HG03558 (cell line): ENCODE data around the gene KHNYN.
"Not testable (repeated sequence)": the region's sequence is repeated elsewhere in the genome, so short reads cannot be mapped to it uniquely, and the experiment has no call there.

Experiments
- ATAC-seq: cut with Tn5 transposase; IDR thresholded peaks from one replicate; pipeline ENCODE4 v1.9.1; 2021; ENCODE audit warnings: moderate number of reproducible peaks; ENCODE audit not compliant: unreplicated experiment; ENCODE audit errors: extremely low read depth

The KHNYN gene

DNA sequence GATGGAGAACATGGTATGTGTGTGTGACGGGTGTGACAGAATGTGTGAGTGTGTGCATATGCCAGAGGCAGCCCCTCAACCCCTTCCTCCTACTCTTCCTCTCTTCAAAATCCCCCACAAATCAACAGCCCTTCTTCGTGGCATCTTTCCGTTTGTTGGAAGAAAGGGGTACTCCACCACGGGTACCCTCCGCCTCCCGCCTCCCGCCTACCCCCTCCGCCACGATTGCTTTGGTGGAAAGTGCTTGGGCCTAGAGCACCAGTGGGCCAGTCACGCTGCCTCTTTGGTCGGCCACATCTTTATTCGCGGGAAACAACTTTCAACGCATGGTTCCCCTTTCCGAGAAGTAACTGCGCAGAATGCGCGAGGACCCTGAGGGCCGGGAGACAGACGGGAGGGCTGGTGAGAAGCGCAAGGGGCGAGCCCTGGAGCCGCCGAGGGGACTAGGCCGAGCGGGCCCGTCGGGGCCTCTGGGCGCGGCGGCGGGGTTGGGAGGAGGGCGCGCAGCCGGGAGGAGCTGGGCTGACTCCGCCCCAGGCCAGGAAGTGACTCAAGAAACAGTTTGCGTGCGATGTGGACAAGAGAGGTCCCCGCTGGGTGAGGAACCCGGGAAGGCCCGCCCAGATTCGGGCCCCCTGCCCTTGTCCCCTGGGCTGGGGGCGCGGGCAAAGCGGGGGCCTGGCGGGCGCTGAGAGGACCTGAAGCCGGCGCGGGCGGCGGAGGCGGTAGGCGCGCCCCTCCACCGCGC is at the start of gene KHNYN, which contains the start of gene CBLN3:
KHNYN (plus strand) TSS at position 560 of the 748 bp plus-strand sequence. CDS start 777 bp downstream, outside the sequence.
CBLN3 (minus strand) TSS at position 274 of the 748 bp plus-strand sequence. CDS start 614 bp downstream, outside the sequence.
- ATAC-seq: peak; percentile 51

DNA sequence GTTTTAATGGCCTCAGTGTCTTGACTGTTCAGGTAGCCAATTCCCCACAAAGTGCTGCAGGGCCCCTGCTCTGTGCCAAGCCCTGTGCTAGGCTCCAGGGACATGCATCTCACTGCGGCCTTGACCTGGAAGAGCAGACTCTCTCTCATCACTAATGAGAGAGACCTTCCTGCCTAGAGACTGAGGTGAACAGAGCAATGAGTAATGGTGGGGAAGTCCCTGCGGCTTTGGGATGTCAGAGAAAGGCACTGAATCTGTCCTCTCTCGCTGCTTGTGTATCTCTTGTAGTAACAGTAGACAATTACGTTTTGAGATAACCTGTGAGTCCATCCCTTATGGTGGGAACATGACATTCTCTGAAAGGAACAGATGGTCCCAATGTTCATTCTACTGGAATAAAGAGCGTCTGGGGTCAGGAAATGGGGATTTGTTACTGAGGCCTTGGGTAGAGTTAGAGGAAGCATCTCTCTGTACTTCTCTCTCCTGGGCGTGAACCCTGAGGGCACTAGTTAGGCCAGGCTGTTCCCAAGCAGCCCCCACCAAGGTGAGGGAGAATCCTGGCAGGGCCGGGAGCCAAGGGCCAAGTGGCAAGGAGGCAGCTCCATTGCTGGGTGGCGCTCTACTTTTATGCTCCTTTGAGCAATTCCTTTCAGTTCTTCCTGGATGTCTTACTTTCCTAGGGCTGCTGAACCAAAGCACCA is 48.2 kb upstream of the KHNYN start:
- ATAC-seq: no peak

DNA sequence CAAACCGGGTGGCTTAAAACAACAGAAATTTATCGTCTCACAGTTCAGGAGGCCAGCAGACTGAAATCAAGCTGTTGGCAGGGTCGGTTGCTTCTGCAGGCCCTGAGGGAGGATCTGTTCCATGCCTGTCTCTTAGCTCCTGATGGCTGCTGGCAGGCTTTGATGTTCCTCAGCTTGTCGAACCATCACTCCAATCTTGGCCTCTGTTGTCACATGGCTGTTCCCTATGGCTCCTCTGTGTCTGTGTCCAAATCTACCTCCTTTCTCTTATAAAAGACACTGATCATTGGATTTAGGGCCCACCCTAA is 47.7 kb upstream of the KHNYN start:
- ATAC-seq: no peak

DNA sequence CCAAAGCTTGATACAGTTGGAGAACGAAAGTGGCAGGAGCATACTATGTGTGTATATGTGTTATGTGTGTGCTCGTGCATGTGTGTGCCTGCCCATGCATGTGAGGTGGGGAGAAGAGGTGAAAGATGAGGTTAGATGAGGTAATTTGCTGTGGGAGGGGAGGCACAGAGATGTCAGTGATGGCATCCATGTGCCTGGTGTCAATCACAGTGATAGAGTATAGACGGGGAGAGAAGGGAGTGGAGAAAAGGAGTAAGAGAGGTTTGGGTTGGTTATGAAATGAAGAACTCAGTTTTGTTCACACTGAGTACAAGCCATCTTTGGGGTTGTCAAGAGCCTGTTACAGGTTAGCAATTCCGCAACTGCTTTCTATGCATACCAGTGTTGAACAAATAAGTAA is 45.6 kb upstream of the KHNYN start:
- ATAC-seq: no peak

DNA sequence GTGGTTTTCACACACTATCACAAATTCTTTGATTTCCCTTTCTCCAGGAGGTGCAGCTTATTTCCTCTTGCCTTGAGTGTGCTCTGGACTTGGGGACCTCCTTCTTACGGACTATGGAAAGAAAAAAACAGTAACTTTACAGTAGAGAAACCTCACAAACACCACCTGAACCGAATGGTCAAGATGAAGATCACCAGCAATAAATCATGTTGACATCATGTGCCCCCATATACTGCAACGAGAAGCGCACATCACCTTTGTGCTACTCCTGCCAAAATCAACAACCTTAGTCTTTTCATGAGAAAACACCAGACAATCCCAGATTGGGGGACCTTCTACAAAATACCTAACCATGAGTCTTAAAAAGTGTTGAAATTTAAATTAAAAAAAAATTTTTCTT is 44.2 kb upstream of the KHNYN start:
- ATAC-seq: no peak

DNA sequence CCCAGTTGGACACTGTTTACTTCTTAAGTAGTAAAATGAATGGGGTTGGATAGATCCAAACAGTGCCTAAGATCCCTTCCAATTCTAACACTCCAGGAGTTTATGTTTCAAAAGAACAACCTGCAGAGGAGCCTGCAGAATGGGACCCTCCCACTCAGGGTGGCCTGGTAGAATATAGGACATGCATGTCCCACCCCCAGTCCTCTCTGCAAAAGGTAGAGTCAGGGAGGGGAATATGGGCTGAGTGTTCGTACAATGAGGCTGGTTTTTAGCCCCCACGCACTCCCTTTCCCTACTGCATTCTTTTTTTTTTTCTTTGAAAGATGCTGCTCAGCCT is 42.8 kb upstream of the KHNYN start:
- no peak for ATAC-seq

DNA sequence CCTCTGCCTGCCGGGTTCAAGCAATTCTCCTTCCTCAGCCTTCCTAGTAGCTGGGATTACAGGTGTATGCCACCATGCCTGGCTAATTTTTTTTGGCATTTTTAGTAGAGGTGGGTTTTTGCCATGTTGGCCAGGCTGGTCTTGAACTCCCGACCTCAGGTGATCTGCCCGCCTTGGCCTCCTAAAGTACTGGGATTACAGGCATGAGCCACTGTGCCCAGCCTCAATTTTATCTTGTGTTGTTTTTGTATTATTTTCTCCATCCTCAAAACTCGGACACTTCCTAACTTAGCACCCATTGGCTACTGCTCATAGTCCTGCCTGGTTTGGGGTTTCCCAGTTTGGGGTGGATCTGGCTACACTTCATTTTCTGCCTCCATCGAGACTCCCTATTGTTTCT is 42.2 kb upstream of the KHNYN start:
- ATAC-seq: not testable (repeated sequence)

DNA sequence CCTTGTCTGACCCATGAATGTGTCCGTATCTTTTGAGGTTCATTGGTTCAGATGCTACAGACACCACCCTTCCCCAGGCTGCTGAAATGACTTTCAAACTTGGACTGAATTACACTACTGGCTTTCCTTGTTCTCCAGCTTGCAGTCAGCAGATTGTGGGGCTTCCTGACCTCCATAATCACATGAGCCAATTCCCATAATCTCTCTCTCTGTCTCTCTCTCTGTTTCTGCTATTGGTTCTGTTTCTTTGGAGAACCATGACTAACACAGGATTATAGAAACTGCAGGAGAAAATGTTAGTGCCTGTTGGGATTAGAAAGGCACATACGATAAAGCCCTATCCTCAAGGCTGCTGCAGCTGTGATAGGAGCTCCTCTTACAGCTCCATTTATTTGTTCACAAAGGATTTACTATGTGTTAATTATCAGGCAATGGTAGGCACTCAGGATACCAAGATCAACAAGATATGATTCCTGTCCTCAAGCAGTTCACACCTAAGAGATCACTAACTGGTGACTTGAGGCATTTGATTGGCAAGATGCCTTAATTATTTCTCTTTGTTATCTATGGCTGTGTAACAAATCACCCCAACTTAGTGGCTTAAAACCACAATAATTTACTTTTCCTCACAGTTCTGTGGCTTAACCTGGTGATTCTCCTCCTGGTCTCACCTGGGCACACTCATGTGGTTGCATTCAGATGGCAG is 41.1 kb upstream of the KHNYN start:
- ATAC-seq: no peak

DNA sequence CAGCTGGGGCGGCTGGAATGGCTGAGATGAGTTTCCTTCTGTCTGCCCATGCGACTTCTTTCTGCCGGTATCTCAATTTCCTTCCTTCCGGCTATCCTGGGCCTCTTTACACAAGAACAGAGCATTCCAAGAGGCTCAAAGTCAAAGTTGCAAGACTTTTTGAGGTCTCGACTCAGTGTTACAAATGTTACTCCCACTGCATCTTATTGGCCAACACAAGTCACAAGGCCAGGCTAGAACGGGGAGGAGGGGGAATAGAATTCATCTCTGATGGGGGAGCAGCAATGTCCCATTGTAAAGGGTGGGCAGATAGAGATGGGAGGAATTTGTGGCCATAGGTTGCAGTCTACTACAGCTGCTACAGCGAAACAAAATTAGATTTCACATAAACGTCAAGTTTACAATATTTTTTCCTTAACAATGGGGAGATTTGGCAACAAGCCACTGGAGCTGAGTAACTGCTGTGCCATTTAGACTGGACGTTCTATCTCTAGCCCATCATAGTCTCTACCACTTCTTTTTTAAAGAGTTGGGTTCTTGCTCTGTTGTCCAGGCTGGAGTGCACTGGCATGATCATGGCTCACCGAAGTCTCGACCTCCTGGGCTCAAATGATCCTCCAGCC is 40.4 kb upstream of the KHNYN start:
- no peak for ATAC-seq

DNA sequence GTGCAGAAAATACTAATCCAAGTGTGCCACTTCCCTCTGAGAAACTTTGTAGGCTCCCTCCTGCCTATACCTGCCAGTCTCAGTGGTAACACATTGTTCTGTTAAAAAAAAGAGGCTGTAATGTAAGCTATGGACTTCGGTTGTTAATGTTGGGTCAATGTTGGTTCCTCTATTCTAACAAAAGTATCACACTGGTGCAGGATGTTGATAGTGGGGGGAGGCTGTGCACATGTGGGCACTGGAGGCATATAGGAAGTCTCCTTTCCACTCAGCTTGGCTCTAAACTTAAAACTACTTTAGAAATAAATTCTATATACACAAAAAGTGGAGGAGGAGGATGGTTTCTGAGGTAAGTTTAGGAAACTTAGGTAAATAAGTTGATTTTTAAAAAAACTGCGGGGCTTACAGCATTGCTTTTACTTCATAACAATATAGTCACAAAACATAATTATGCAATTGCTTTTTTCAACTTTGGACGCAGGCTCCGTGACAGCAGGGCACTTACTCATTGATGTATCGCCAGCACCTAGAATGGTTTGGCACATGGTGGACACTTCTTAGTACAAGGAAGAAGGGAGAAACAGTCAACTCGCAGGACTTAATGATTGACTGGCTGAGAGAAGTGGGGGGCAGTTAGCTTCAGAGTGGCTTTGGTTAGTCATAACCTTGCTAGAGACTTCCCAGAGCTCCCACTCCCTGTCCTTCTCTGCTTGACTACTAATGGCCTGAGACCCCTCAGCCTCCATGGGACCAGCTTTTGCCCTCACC is 38.9 kb upstream of the KHNYN start:
- ATAC-seq: no peak

DNA sequence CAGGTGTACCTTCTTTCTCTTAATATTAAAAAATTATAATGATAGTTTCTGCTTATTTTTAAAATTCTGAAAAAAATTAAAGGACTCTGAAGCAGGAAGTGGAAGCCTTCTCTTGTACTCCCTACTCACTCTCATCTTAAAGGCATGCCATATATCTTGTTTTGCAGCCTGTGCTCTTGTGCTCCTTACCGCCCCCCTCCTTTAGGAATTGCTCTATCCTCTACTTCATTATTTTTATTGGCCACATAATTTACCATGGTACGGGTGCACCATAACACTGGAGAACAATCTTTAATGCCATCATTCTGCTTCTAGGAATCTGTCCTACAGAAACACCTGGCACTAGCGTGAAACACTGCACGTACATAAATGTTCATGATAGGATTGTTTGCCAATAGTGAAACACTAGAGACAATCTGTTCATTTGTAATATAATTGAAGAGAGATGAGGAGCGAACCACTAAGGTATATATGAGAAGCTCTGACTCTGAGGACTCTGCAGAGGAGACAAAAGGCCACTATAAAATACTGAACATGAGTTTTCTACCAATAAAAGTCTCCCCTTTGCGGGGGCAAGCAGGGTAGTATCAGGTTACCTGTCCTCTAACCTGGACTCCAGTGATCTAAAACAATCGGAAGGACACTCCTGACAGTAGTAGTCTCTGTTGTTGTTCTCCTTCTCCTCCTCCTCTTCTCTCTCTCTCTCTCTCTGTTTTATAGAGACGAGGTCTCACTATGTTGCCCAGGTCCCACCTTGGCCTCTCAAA is 37.2 kb upstream of the KHNYN start:
- no peak for ATAC-seq

DNA sequence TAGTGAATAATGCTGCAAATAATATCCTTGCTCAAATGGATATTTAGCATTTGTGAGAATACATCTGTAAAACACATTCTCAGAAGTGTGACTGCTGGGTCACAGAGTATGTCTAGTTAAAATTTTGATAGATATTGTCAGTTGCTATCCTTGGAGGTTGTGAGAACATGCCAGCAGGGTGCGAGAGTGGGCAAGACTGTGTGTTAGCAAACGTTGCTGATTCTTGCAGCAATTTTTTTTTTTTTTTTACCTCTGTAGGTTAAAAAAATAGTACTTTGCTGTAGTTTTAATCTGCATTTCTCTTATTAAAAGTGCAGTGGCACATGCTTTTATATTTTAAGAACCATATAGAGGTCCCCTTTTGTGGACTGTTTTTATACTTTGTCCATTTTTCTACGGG is 35.5 kb upstream of the KHNYN start:
- ATAC-seq: no peak

DNA sequence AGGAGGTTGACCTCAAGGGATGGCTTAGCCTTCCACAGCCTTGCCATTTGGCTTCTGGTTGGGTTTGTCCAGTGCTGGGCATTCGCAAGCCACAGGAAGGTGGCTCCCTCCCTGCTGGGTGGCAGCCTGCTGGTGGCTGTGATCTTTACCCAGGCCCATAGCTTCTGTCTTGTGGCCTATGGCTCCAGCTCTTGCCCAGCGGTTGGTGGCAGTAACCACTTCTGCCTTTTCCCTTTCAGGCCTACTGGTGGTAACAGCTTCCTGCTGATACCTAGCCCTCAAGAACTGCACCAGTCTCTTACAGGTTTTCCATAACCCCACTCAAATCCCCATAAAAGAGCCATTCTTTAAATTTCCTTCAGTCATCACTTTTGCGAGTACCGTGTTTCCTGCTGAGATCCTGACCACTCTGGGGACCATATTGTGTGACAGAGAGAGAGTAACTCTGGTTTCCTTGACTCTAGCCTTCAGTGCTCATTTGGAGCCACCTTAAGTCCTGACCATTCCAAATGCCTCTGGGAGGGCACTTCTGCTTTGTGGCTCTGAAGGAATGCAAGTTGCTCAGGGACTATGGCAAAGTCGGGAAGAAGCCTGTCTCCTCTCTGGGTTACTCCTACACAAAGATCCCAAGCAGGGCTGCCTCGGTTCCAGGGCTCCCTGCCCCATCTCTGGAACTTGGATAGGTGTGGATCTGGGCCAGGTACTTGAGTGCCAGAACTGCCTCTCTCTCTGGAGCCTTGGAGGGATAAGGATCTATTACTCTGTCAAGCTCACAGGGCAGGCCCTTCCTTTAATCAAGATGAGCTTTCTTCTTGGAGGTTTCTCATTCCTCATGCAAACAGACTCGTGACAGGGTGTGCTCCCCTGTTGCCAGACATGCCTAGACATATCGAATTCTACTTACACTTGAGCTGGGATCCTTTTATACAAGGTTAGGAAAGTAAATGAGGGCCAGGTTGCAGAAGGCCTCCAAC is 33.9 kb upstream of the KHNYN start:
- no peak for ATAC-seq

DNA sequence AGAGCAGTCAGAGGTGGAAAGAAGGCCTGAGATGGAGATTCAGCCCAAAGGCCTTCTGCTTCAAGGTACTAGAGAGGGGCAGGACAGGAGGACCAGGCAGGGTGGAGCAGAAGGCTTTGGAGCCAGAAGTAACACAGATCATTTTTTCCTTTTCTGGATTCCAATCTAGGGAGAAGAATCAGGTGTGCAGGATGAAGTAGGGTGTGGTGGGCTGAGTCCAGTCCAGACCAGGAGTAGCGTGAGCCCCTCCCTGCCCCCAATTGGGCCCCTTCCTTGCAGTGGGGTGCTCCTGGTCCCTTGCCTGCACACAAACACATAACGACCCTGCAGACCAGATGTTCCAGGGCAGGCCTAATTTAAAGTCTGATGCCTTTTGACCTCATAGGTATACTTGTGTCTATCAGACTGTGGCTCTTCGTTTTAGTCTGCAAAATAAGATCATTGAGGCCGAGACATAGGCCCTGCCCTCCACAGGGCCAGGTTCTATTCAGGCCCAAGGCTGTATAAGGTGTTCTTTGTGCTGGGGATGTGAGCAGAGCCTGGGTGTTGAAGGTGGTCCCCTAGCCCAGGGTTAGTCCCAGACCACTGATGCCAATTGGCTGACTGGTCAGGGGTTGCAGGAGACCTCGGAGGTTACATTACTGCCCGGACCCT is 32.0 kb upstream of the KHNYN start:
- no peak for ATAC-seq

DNA sequence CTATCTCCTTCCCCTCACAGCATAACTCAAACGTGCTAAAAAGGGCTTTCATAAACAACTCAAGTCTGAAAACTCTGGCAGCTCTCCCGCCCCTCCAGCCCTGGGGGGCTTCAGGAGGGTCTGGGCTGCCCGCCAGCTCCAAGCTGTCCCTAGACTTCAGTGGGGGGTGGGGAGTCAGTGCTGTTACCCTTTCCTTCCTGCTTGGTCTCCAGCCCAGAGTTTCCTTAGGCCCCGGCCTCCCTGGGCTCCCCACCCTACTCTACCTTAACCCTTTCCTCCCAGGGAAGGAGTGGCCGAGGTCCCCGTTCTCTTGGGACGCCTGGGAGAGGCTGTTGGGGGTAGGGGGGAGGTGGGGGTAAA is 31.5 kb upstream of the KHNYN start:
- no peak for ATAC-seq

DNA sequence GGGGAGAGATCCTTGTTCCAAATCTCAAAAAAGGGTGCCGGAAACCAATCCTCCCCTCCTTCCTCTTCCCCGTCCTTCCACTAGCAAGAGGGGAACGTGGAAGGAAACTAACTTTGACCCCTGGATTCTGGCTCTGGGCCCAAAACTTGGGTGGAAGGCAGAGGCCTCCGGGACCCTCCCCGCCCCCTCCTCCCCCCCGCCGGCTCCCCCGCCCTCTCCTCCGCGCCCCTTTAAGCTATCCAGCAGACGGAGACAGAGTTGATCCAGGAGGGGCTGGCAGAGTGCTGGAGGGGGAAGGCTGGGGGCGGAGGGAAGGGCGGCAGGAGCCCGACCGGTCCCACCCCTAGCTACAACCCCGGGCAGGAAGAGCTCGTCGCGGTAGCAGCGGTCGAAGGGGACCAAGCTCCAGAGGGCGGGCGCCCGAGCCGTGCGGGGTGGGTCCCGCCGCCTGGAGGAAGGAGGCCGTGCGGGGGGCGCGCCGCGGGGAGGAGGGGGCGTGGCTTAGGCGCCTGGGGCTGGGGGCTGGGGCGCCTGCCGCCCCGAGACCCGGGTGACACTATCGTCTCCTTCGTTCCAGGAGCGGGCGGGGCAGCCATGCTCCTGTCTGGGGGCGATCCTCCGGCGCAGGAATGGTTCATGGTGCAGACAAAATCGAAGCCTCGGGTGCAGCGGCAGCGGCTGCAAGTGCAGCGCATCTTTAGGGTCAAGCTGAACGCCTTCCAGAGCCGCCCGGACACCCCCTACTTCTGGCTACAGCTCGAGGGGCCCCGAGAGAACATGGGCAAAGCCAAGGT is 30.9 kb upstream of the KHNYN start, which contains the start of gene NYNRIN:
NYNRIN (plus strand) TSS at position 351 of the 794 bp plus-strand sequence; CDS start at position 595, 244 bp downstream.
- no peak for ATAC-seq

DNA sequence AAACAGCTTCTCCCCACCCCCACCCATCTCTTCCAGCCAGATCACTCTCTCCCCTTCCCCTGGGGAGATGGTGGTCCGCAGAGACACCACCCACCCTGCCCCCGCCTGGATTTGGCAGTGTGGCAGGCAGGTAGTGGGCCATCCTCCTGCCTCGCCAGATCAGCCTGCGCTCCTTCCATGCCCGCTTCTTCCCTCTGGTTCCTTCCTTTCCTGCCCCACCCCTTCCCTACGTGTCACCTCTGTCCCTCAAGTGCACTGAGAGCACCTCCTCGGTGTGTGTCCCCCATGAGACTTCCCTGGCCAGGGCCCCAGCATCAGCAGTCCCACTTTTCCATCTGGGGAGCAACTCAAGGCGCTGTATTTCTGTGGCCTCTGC is 30.3 kb upstream of the KHNYN start:
- no peak for ATAC-seq
